ENCODE measurements around the gene NEDD9.

DNA sequence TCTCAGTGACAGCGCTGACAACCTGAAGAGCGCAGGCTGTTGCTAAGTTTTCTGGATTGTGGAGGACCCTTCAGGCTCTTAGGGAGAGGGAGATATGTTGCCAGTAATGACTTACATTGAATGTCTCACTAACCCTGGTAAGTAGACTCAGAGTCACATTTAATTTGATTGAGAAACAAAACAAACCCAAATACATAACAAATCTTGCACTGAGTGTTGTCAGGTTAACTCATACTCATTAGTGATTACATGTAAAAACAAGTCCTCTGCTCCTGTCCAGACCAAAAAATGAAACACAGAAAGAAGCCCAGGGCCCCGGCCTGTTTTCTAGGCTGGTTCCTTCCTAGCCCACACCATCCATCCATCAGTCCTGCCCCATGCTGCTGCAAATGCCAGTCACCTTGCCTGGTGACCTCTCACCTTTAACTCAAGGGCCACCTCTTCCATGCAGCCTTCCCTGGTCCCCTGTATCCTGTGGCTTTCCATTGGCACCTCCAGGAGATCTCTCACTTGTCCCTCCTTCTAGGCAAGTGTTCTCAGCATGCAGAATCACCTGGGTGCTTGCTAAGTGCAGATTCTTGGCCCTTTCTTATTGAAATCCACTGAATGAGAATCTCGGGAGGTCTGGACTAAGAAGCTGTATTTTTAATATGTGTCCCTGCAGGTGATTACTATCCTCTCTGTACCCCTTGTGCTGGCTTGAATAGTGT, 86.2 kb downstream of the NEDD9 start:
- TF ChIP-seq, protein P1, sequence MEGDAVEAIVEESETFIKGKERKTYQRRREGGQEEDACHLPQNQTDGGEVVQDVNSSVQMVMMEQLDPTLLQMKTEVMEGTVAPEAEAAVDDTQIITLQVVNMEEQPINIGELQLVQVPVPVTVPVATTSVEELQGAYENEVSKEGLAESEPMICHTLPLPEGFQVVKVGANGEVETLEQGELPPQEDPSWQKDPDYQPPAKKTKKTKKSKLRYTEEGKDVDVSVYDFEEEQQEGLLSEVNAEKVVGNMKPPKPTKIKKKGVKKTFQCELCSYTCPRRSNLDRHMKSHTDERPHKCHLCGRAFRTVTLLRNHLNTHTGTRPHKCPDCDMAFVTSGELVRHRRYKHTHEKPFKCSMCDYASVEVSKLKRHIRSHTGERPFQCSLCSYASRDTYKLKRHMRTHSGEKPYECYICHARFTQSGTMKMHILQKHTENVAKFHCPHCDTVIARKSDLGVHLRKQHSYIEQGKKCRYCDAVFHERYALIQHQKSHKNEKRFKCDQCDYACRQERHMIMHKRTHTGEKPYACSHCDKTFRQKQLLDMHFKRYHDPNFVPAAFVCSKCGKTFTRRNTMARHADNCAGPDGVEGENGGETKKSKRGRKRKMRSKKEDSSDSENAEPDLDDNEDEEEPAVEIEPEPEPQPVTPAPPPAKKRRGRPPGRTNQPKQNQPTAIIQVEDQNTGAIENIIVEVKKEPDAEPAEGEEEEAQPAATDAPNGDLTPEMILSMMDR (IDR thresholded peaks at IDR 0.05), result no peak
- no peak for TF ChIP-seq ZFX (IDR thresholded peaks at IDR 0.05; ENCODE audit: borderline replicate concordance)
